ENCODE data around the gene RBM47. TPM values are rescaled to one million over a fixed set of nuclear protein-coding genes. Genes with fewer than 3 reads are reported as not detected.
"Not testable (repeated sequence)": the region's sequence is repeated elsewhere in the genome, so short reads cannot be mapped to it uniquely, and the experiment has no call there.

RBM47 gene
- total RNA-seq, 1 experiment from 2014 or later, result 70.3 TPM

GRCh38 chr4:40555176-40555900 is 74.3 kb downstream of the RBM47 start:
- Mint-ChIP-seq H3K4me3 (peak overlapping the region in 1 of 2 experiments; percentile 2; a peak in 1 of 5 replicates), H3K36me3 (ENCODE audit: insufficient read depth in 1 of 3, low read depth in 3 of 3) (peaks cover 0 to 6% (median 0%) of the 10 kb centered on the region in 3 experiments; a peak in 2 of 7 replicates), H3K4me1 (peaks cover 35% of the 10 kb centered on the region in 2 experiments), H3K27me3 (ENCODE audit: low read depth) (no peaks in the 10 kb centered on the region), H3K27ac (peak overlapping the region; percentile 31 to 95 (median 33); a peak in 5 of 7 replicates), H3K9me3 (no peaks in the 10 kb centered on the region)
- no peaks in the 10 kb centered on the region for H4K20me1 ChIP-seq (ENCODE audit: control insufficient read depth, insufficient read depth, insufficient read length)
- H3K27me3 ChIP-seq (ENCODE audit: insufficient read depth, low read length), result no peaks in the 10 kb centered on the region
- no peak for DNase-seq
- H3K79me2 ChIP-seq (ENCODE audit: insufficient read depth, low read length), result peaks cover 8% of the 10 kb centered on the region; the same call in 1 of the 2 replicates
- H3T11ph ChIP-seq (ENCODE audit: low read length), result no peak overlapping the region
- H3K9ac ChIP-seq (ENCODE audit: extremely low read depth, insufficient read length, low read length), result no peak overlapping the region
- no peak overlapping the region for H2BK15ac ChIP-seq (ENCODE audit: low read depth, low read length)
- H3K23ac ChIP-seq (ENCODE audit: insufficient read length, low read depth, low read length), result no peak overlapping the region
- no peak overlapping the region for H4K91ac ChIP-seq (ENCODE audit: insufficient read length, low read depth, low read length)
- H3K9me3 ChIP-seq (ENCODE audit: control insufficient read depth, low read depth, low read length), result no peaks in the 10 kb centered on the region
- no peak overlapping the region for H3K27ac ChIP-seq (ENCODE audit: insufficient read length, low read depth, low read length)
- H2BK5ac ChIP-seq (ENCODE audit: insufficient read length, low read length), result no peak overlapping the region
- H3K18ac ChIP-seq (ENCODE audit: insufficient read length, low read depth, low read length), result no peak overlapping the region
- H2AK5ac ChIP-seq (ENCODE audit: insufficient read length, low read length), result no peak overlapping the region
- H3K14ac ChIP-seq (ENCODE audit: insufficient read depth, low read length), result no peak overlapping the region
- peaks cover 3% of the 10 kb centered on the region for H3K79me1 ChIP-seq (ENCODE audit: insufficient read depth, low read depth, low read length, poor library complexity, severe bottlenecking)
- H4K8ac ChIP-seq (replicated peaks; ENCODE audit: insufficient read length, low read depth, low read length), result no peak overlapping the region
- no peak for TF ChIP-seq CTCF (conservative IDR thresholded peaks at IDR 0.05)
- no peak overlapping the region for H4K5ac ChIP-seq (ENCODE audit: insufficient read length, low read depth, low read length)
- no peak overlapping the region for H3K4ac ChIP-seq (ENCODE audit: low read depth, low read length)
- H3K4me1 ChIP-seq (ENCODE audit: insufficient read depth, low read length), result peaks cover 6% of the 10 kb centered on the region; the same call in 1 of the 2 replicates
- H3K23me2 ChIP-seq (ENCODE audit: insufficient read length, low read depth, low read length, poor library complexity, severe bottlenecking), result no peaks in the 10 kb centered on the region
- no peak overlapping the region for H3K56ac ChIP-seq (ENCODE audit: insufficient read length, low read depth, low read length)
- H2BK20ac ChIP-seq (ENCODE audit: low read depth, low read length, poor library complexity, severe bottlenecking), result no peak overlapping the region
- WGBS (ENCODE audit: extremely low coverage, insufficient read length, low lambda C conversion rate), result no CpG with 5 or more reads among the region's 15 CpGs
- H2BK120ac ChIP-seq (ENCODE audit: low read depth, low read length, poor library complexity, severe bottlenecking), result no peak overlapping the region
- no peak overlapping the region for H2BK12ac ChIP-seq (ENCODE audit: insufficient read length, low read depth, low read length)
- no peak overlapping the region for H2AFZ ChIP-seq (ENCODE audit: low read length)
- no peak overlapping the region for H3K4me2 ChIP-seq (ENCODE audit: insufficient read depth, insufficient read length, low read length)

GRCh38 chr4:40554641-40555040 is 75.0 kb downstream of the RBM47 start:
- H2BK15ac ChIP-seq (ENCODE audit: low read depth, low read length); H4K5ac ChIP-seq (ENCODE audit: insufficient read length, low read depth, low read length); H3T11ph ChIP-seq (ENCODE audit: low read length); H3K4me1 ChIP-seq (ENCODE audit: insufficient read depth, low read length); H4K20me1 ChIP-seq (ENCODE audit: control insufficient read depth, insufficient read depth, insufficient read length); H3K9me3 ChIP-seq (ENCODE audit: control insufficient read depth, low read depth, low read length); H3K27me3 Mint-ChIP-seq (ENCODE audit: low read depth); H2AK5ac ChIP-seq (ENCODE audit: insufficient read length, low read length); H2BK120ac ChIP-seq (ENCODE audit: low read depth, low read length, poor library complexity, severe bottlenecking); H3K4me2 ChIP-seq (ENCODE audit: insufficient read depth, insufficient read length, low read length); H2BK20ac ChIP-seq (ENCODE audit: low read depth, low read length, poor library complexity, severe bottlenecking); H3K56ac ChIP-seq (ENCODE audit: insufficient read length, low read depth, low read length); DNase-seq; H3K18ac ChIP-seq (ENCODE audit: insufficient read length, low read depth, low read length); H3K9me3 Mint-ChIP-seq; H3K23me2 ChIP-seq (ENCODE audit: insufficient read length, low read depth, low read length, poor library complexity, severe bottlenecking); H3K9ac ChIP-seq (ENCODE audit: extremely low read depth, insufficient read length, low read length); H2BK12ac ChIP-seq (ENCODE audit: insufficient read length, low read depth, low read length); H4K8ac ChIP-seq (replicated peaks; ENCODE audit: insufficient read length, low read depth, low read length); H3K79me1 ChIP-seq (ENCODE audit: insufficient read depth, low read depth, low read length, poor library complexity, severe bottlenecking); H3K4ac ChIP-seq (ENCODE audit: low read depth, low read length); H3K14ac ChIP-seq (ENCODE audit: insufficient read depth, low read length); H2BK5ac ChIP-seq (ENCODE audit: insufficient read length, low read length); H3K23ac ChIP-seq (ENCODE audit: insufficient read length, low read depth, low read length); H2AFZ ChIP-seq (ENCODE audit: low read length); H3K27me3 ChIP-seq (ENCODE audit: insufficient read depth, low read length); H3K27ac ChIP-seq (ENCODE audit: insufficient read length, low read depth, low read length); H4K91ac ChIP-seq (ENCODE audit: insufficient read length, low read depth, low read length): not testable (repeated sequence)
- WGBS (ENCODE audit: extremely low coverage, insufficient read length, low lambda C conversion rate), result no CpG with 5 or more reads among the region's 12 CpGs
- peaks cover 12% of the 10 kb centered on the region; the same call in 1 of the 2 replicates for H3K79me2 ChIP-seq (ENCODE audit: insufficient read depth, low read length)
- H3K4me3 Mint-ChIP-seq, result peak overlapping the region in 1 of 2 experiments; percentile 64; a peak in 1 of 5 replicates
- peaks cover 0 to 12% (median 5%) of the 10 kb centered on the region in 3 experiments; a peak in 4 of 7 replicates for H3K36me3 Mint-ChIP-seq (ENCODE audit: insufficient read depth in 1 of 3, low read depth in 3 of 3)
- peak overlapping the region; percentile 86 to 95 (median 93); a peak in 5 of 7 replicates for H3K27ac Mint-ChIP-seq
- H3K4me1 Mint-ChIP-seq, result peaks cover 35% of the 10 kb centered on the region in 2 experiments

All from H9 (cell line).